ENCODE results near the gene SLC41A1.

SLC41A1 gene

GRCh38 chr1:205783904-205784303 is 29.1 kb downstream of the SLC41A1 start:
- Histone ChIP-seq H3K4me3 (ENCODE audit: low read length) (no peak overlapping the region), H3K9me3 (ENCODE audit: insufficient read depth, low read depth, low read length) (no peaks in the 10 kb centered on the region), H3K9ac (ENCODE audit: low read depth, low read length) (no peak overlapping the region), H3K27ac (ENCODE audit: low read length) (no peak overlapping the region), H3K4me1 (ENCODE audit: insufficient read depth, low read length) (no peaks in the 10 kb centered on the region), H3K27me3 (ENCODE audit: insufficient read depth, low read length) (no peaks in the 10 kb centered on the region), H3K36me3 (ENCODE audit: insufficient read depth, low read depth, low read length) (no peaks in the 10 kb centered on the region)

GRCh38 chr1:205783433-205783795 is 29.6 kb downstream of the SLC41A1 start:
- Histone ChIP-seq H3K36me3 (ENCODE audit: insufficient read depth, low read depth, low read length) (no peaks in the 10 kb centered on the region), H3K9ac (ENCODE audit: low read depth, low read length) (no peak overlapping the region), H3K4me1 (ENCODE audit: insufficient read depth, low read length) (no peaks in the 10 kb centered on the region), H3K9me3 (ENCODE audit: insufficient read depth, low read depth, low read length) (no peaks in the 10 kb centered on the region), H3K4me3 (ENCODE audit: low read length) (no peak overlapping the region), H3K27me3 (ENCODE audit: insufficient read depth, low read length) (no peaks in the 10 kb centered on the region), H3K27ac (ENCODE audit: low read length) (no peak overlapping the region)

GRCh38 chr1:205782627-205783432 is 30.2 kb downstream of the SLC41A1 start:
- Histone ChIP-seq H3K27ac (ENCODE audit: low read length) (no peak overlapping the region), H3K4me1 (ENCODE audit: insufficient read depth, low read length) (no peaks in the 10 kb centered on the region), H3K27me3 (ENCODE audit: insufficient read depth, low read length) (no peaks in the 10 kb centered on the region), H3K9me3 (ENCODE audit: insufficient read depth, low read depth, low read length) (no peaks in the 10 kb centered on the region), H3K9ac (ENCODE audit: low read depth, low read length) (no peak overlapping the region), H3K4me3 (ENCODE audit: low read length) (no peak overlapping the region), H3K36me3 (ENCODE audit: insufficient read depth, low read depth, low read length) (no peaks in the 10 kb centered on the region)

GRCh38 chr1:205780335-205780734 is 32.7 kb downstream of the SLC41A1 start:
- Histone ChIP-seq H3K36me3 (ENCODE audit: insufficient read depth, low read depth, low read length) (no peaks in the 10 kb centered on the region), H3K4me3 (ENCODE audit: low read length) (no peak overlapping the region), H3K9ac (ENCODE audit: low read depth, low read length) (no peak overlapping the region), H3K27ac (ENCODE audit: low read length) (no peak overlapping the region), H3K4me1 (ENCODE audit: insufficient read depth, low read length) (no peaks in the 10 kb centered on the region), H3K9me3 (ENCODE audit: insufficient read depth, low read depth, low read length) (no peaks in the 10 kb centered on the region), H3K27me3 (ENCODE audit: insufficient read depth, low read length) (peaks cover 11% of the 10 kb centered on the region)

GRCh38 chr1:205777994-205778393 is 35.0 kb downstream of the SLC41A1 start:
- Histone ChIP-seq H3K4me3 (ENCODE audit: low read length) (no peak overlapping the region), H3K9ac (ENCODE audit: low read depth, low read length) (no peak overlapping the region), H3K27ac (ENCODE audit: low read length) (no peak overlapping the region), H3K27me3 (ENCODE audit: insufficient read depth, low read length) (peaks cover 34% of the 10 kb centered on the region), H3K9me3 (ENCODE audit: insufficient read depth, low read depth, low read length) (no peaks in the 10 kb centered on the region), H3K36me3 (ENCODE audit: insufficient read depth, low read depth, low read length) (no peaks in the 10 kb centered on the region), H3K4me1 (ENCODE audit: insufficient read depth, low read length) (peaks cover 4% of the 10 kb centered on the region; the same call in 1 of the 2 replicates)

GRCh38 chr1:205775717-205776056 is 37.3 kb downstream of the SLC41A1 start:
- Histone ChIP-seq H3K36me3 (ENCODE audit: insufficient read depth, low read depth, low read length) (no peaks in the 10 kb centered on the region), H3K9me3 (ENCODE audit: insufficient read depth, low read depth, low read length) (no peaks in the 10 kb centered on the region), H3K4me1 (ENCODE audit: insufficient read depth, low read length) (peaks cover 4% of the 10 kb centered on the region; the same call in 1 of the 2 replicates), H3K27me3 (ENCODE audit: insufficient read depth, low read length) (peaks cover 42% of the 10 kb centered on the region), H3K27ac (ENCODE audit: low read length) (no peak overlapping the region), H3K4me3 (ENCODE audit: low read length) (peak overlapping the region; percentile 87; the same call in 1 of the 2 replicates), H3K9ac (ENCODE audit: low read depth, low read length) (no peak overlapping the region)

- peak within 1 kb of the TSS; percentile 87 for H3K4me3 ChIP-seq (ENCODE audit: low read length)
- H3K27me3 ChIP-seq (ENCODE audit: insufficient read depth, low read length), result peaks cover 42% of the 10 kb centered on the region
- no peaks in the 10 kb centered on the region for H3K9me3 ChIP-seq (ENCODE audit: insufficient read depth, low read depth, low read length)
- H3K9ac ChIP-seq (ENCODE audit: low read depth, low read length), result peak within 1 kb of the TSS; percentile 57; the same call in 1 of the 2 replicates
- H3K4me1 ChIP-seq (ENCODE audit: insufficient read depth, low read length), result peaks cover 4% of the 10 kb centered on the region; the same call in 1 of the 2 replicates
- H3K36me3 ChIP-seq (ENCODE audit: insufficient read depth, low read depth, low read length), result no peaks in the 10 kb centered on the region
- H3K27ac ChIP-seq (ENCODE audit: low read length), result no peak within 1 kb of the TSS
These were observed 37.8 kb downstream of the SLC41A1 start, which contains the start of gene RAB29 for GRCh38 chr1:205775015-205775716. TSS of gene RAB29 (minus strand) at chr1:205775482. CDS start at chr1:205774956, 526 bp downstream.

GRCh38 chr1:205774198-205775014 is 38.6 kb downstream of the SLC41A1 start:
- H3K4me1 ChIP-seq (ENCODE audit: insufficient read depth, low read length), result peaks cover 4% of the 10 kb centered on the region
- no peaks in the 10 kb centered on the region for H3K9me3 ChIP-seq (ENCODE audit: insufficient read depth, low read depth, low read length)
- peak overlapping the region; percentile 87 for H3K4me3 ChIP-seq (ENCODE audit: low read length)
- H3K9ac ChIP-seq (ENCODE audit: low read depth, low read length), result peak overlapping the region; percentile 57; the same call in 1 of the 2 replicates
- peaks cover 42% of the 10 kb centered on the region for H3K27me3 ChIP-seq (ENCODE audit: insufficient read depth, low read length)
- no peaks in the 10 kb centered on the region for H3K36me3 ChIP-seq (ENCODE audit: insufficient read depth, low read depth, low read length)
- no peak overlapping the region for H3K27ac ChIP-seq (ENCODE audit: low read length)

GRCh38 chr1:205772607-205773032 is 40.4 kb downstream of the SLC41A1 start:
- Histone ChIP-seq H3K9ac (ENCODE audit: low read depth, low read length) (no peak overlapping the region), H3K27ac (ENCODE audit: low read length) (no peak overlapping the region), H3K27me3 (ENCODE audit: insufficient read depth, low read length) (peaks cover 42% of the 10 kb centered on the region), H3K9me3 (ENCODE audit: insufficient read depth, low read depth, low read length) (no peaks in the 10 kb centered on the region), H3K36me3 (ENCODE audit: insufficient read depth, low read depth, low read length) (no peaks in the 10 kb centered on the region), H3K4me3 (ENCODE audit: low read length) (no peak overlapping the region), H3K4me1 (ENCODE audit: insufficient read depth, low read length) (peaks cover 4% of the 10 kb centered on the region)

GRCh38 chr1:205770618-205771017 is 42.4 kb downstream of the SLC41A1 start:
- Histone ChIP-seq H3K27me3 (ENCODE audit: insufficient read depth, low read length) (peaks cover 33% of the 10 kb centered on the region), H3K4me3 (ENCODE audit: low read length) (no peak overlapping the region), H3K4me1 (ENCODE audit: insufficient read depth, low read length) (peaks cover 4% of the 10 kb centered on the region), H3K27ac (ENCODE audit: low read length) (no peak overlapping the region), H3K9ac (ENCODE audit: low read depth, low read length) (no peak overlapping the region), H3K36me3 (ENCODE audit: insufficient read depth, low read depth, low read length) (no peaks in the 10 kb centered on the region), H3K9me3 (ENCODE audit: insufficient read depth, low read depth, low read length) (no peaks in the 10 kb centered on the region)

- H3K9ac ChIP-seq (ENCODE audit: low read depth, low read length), result no peak overlapping the region
- no peak overlapping the region for H3K27ac ChIP-seq (ENCODE audit: low read length)
- no peaks in the 10 kb centered on the region for H3K36me3 ChIP-seq (ENCODE audit: insufficient read depth, low read depth, low read length)
- no peak overlapping the region for H3K4me3 ChIP-seq (ENCODE audit: low read length)
- H3K27me3 ChIP-seq (ENCODE audit: insufficient read depth, low read length), result peaks cover 26% of the 10 kb centered on the region
- peaks cover 4% of the 10 kb centered on the region for H3K4me1 ChIP-seq (ENCODE audit: insufficient read depth, low read length)
- no peaks in the 10 kb centered on the region for H3K9me3 ChIP-seq (ENCODE audit: insufficient read depth, low read depth, low read length)
These were observed 43.2 kb downstream of the SLC41A1 start for GRCh38 chr1:205769641-205770365.

All from iPS-20b (cell line).